Body of pancreas (tissue), 4 donors: Measurements from ENCODE around the gene USP40. TPM values are rescaled to one million over a fixed set of nuclear protein-coding genes. Genes with fewer than 3 reads are reported as not detected.

ENCODE experiments used
- ATAC-seq: fragments of 150-250 bp; one replicate; pipeline ENCODE4 v1.9.1; 2016
- DNase-seq, 4 donors: peaks; one replicate each; pipeline ENCODE4 v3.0.0-alpha.2; 2019
- H3K27ac ChIP-seq, 4 donors: fragments of 200-600 bp; sonication (generic); 1 replicate in 3 of 4; 2 replicates in 1 of 4; pipeline versions ENCODE4 v1.5.1 to v1.6.1; 2016 to 2019; ENCODE audit warnings: mild to moderate bottlenecking in 1 of 4, mixed read lengths in 1 of 4, moderate library complexity in 1 of 4
- H3K27me3 ChIP-seq, 2 donors: fragments of 200-600 bp; sonication (generic); one replicate each; pipeline ENCODE4 v1.6.0; 2016; ENCODE audit warnings: mild to moderate bottlenecking in 1 of 2
- H3K36me3 ChIP-seq, 2 donors: fragments of 200-600 bp; sonication (generic); replicated peaks in 1 of 2; 2 replicates each; pipeline ENCODE4 v1.5.1; 2016; ENCODE audit warnings: low read depth in 2 of 2; ENCODE audit not compliant: insufficient read depth in 1 of 2
- H3K4me1 ChIP-seq: fragments of 200-600 bp; sonication (generic); one replicate; pipeline ENCODE4 v1.6.0; 2016
- H3K4me3 ChIP-seq, 2 donors: fragments of 200-600 bp; sonication (generic); 1 replicate in 1 of 2; 2 replicates in 1 of 2; pipeline ENCODE4 v1.5.1; 2016 to 2019
- H3K9me3 ChIP-seq, 3 donors: fragments of 200-600 bp; sonication (generic); 1 replicate in 2 of 3; 2 replicates in 1 of 3; pipeline ENCODE4 v1.5.1; 2016
- POLR2A ChIP-seq, 3 donors: fragments of 450-650 bp; IDR thresholded peaks; one replicate each; pipeline ENCODE4 v1.6.1; 2016; ENCODE audit warnings: antibody characterized with exemption in 3 of 3, mild to moderate bottlenecking in 2 of 3
- WGBS, 2 donors: methylation state at CpG; one replicate each; pipeline ENCODE4 v1.1.5; 2017; 5-methylcytosine and 5-hydroxymethylcytosine counted together
- intact Hi-C: fragments of 100-400 bp; cut with DNase I; formaldehyde crosslinking; loops from one replicate; pipeline ENCODE4 v1.15.1; 2023
- total RNA-seq, 2 donors: library from RNA; depleted of rRNA; stranded (reverse); fragments of >200 nt; gene quantifications; one replicate each; pipeline ENCODE4 v1.1.0, GENCODE V29; 2016
- TF ChIP-seq, protein P1 (sequence below), 7 experiments: fragments of 450-650 bp in 4 of 7; fragments of 200-600 bp in 3 of 7; sonication (generic) in 3 of 7; IDR thresholded peaks; one replicate each; pipeline ENCODE4 v1.5.1; 2016 to 2019; ENCODE audit warnings: antibody characterized with exemption in 7 of 7

The USP40 gene
- total RNA-seq, 2 donors from 2014 or later = 34.9 to 38.9 TPM

- DNase-seq (no peak), ATAC-seq (no peak)
- Histone ChIP-seq H3K27ac (no peak overlapping the region), H3K36me3 (peaks cover 0 to 18% of the 10 kb centered on the region in 2 donors), H3K4me3 (no peak overlapping the region), H3K27me3 (no peaks in the 10 kb centered on the region), H3K4me1 (peaks cover 3% of the 10 kb centered on the region), H3K9me3 (no peaks in the 10 kb centered on the region)
- TF ChIP-seq, protein P1, sequence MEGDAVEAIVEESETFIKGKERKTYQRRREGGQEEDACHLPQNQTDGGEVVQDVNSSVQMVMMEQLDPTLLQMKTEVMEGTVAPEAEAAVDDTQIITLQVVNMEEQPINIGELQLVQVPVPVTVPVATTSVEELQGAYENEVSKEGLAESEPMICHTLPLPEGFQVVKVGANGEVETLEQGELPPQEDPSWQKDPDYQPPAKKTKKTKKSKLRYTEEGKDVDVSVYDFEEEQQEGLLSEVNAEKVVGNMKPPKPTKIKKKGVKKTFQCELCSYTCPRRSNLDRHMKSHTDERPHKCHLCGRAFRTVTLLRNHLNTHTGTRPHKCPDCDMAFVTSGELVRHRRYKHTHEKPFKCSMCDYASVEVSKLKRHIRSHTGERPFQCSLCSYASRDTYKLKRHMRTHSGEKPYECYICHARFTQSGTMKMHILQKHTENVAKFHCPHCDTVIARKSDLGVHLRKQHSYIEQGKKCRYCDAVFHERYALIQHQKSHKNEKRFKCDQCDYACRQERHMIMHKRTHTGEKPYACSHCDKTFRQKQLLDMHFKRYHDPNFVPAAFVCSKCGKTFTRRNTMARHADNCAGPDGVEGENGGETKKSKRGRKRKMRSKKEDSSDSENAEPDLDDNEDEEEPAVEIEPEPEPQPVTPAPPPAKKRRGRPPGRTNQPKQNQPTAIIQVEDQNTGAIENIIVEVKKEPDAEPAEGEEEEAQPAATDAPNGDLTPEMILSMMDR (IDR thresholded peaks at IDR 0.05) = no peak
- no peak for TF ChIP-seq POLR2A (IDR thresholded peaks at IDR 0.05)
- intact Hi-C loops = no loop called here
- WGBS, 2 donors = 95% methylated on average over 4 of the region's 4 CpGs
Measured at GRCh38 chr2:233492751-233493150, 73.8 kb downstream of the USP40 start.

DNA sequence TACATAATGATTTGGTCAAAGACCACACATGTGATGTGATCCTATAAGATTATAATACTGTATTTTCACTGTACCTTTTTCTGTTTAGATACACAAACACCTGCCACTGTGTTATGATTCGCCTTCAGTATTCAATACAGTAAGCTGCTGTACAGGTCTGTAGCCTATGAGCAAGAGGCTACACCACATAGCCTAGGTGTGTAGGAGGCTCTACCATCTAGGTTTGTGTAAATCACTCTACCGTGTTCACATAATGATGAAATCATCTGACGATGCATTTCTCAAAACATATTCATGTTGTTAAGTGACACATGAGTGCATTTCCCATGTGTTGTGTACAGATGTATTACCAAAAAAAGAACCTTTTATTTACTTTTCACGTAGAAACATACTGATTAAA lies 74.5 kb downstream of the USP40 start:
- H3K36me3 ChIP-seq = peaks cover 0 to 18% of the 10 kb centered on the region in 2 donors
- DNase-seq = no peak
- intact Hi-C loops = no loop called here

GRCh38 chr2:233491326-233491725 lies 75.3 kb downstream of the USP40 start:
- intact Hi-C loops = no loop called here
- no peak for DNase-seq
- ATAC-seq = no peak
- Histone ChIP-seq H3K4me1 (peaks cover 11% of the 10 kb centered on the region), H3K27me3 (no peaks in the 10 kb centered on the region), H3K36me3 (peaks cover 0 to 18% of the 10 kb centered on the region in 2 donors), H3K9me3 (no peaks in the 10 kb centered on the region), H3K27ac (no peak overlapping the region), H3K4me3 (no peak overlapping the region)
- WGBS, 2 donors = 87 to 90% methylated on average over 3 of the region's 3 CpGs
- TF ChIP-seq, protein P1 (IDR thresholded peaks at IDR 0.05) = no peak
- TF ChIP-seq POLR2A (IDR thresholded peaks at IDR 0.05) = no peak

More for the DNA sequence above, 74.5 kb downstream of the USP40 start:
- ATAC-seq = no peak
- Histone ChIP-seq H3K4me1 (peaks cover 3% of the 10 kb centered on the region), H3K9me3 (no peaks in the 10 kb centered on the region), H3K4me3 (no peak overlapping the region), H3K27ac (no peak overlapping the region), H3K27me3 (no peaks in the 10 kb centered on the region)
- no peak for TF ChIP-seq POLR2A (IDR thresholded peaks at IDR 0.05)
- TF ChIP-seq, protein P1 (IDR thresholded peaks at IDR 0.05) = no peak
- 81 to 84% methylated on average over 4 of the region's 4 CpGs for WGBS, 2 donors

GRCh38 chr2:233490831-233491230 lies 75.8 kb downstream of the USP40 start:
- DNase-seq (no peak), ATAC-seq (no peak)
- Histone ChIP-seq H3K27me3 (no peaks in the 10 kb centered on the region), H3K4me1 (peaks cover 14% of the 10 kb centered on the region), H3K4me3 (no peak overlapping the region), H3K36me3 (peaks cover 0 to 18% of the 10 kb centered on the region in 2 donors), H3K27ac (no peak overlapping the region), H3K9me3 (no peaks in the 10 kb centered on the region)
- intact Hi-C loops = no loop called here
- TF ChIP-seq POLR2A (IDR thresholded peaks at IDR 0.05) = no peak
- TF ChIP-seq, protein P1 (IDR thresholded peaks at IDR 0.05) = no peak
- WGBS, 2 donors = 96 to 97% methylated on average over 7 of the region's 7 CpGs

GRCh38 chr2:233489666-233490065 lies 76.9 kb downstream of the USP40 start:
- TF ChIP-seq, protein P1 (IDR thresholded peaks at IDR 0.05) = no peak
- TF ChIP-seq POLR2A (IDR thresholded peaks at IDR 0.05) = no peak
- no peak overlapping the region for H3K4me3 ChIP-seq
- H3K27me3 ChIP-seq = no peaks in the 10 kb centered on the region
- no peak for ATAC-seq
- no peak overlapping the region for H3K27ac ChIP-seq
- H3K36me3 ChIP-seq = peaks cover 0 to 18% of the 10 kb centered on the region in 2 donors
- DNase-seq = no peak
- intact Hi-C loops = no loop called here
- peaks cover 14% of the 10 kb centered on the region for H3K4me1 ChIP-seq
- WGBS, 2 donors = 95 to 99% methylated on average over 6 of the region's 6 CpGs
- no peaks in the 10 kb centered on the region for H3K9me3 ChIP-seq
